Transverse colon (tissue), 3 donors: Measurements from ENCODE around the gene SRL.

Source experiments
- POLR2A ChIP-seq: fragments of 450-650 bp; IDR thresholded peaks from one replicate; pipeline ENCODE4 v1.6.1; 2016; ENCODE audit warnings: antibody characterized with exemption, mild to moderate bottlenecking, moderate library complexity
- TF ChIP-seq, protein P1 (sequence below), 5 experiments: fragments of 200-600 bp in 3 of 5; fragments of 450-650 bp in 2 of 5; sonication (generic) in 3 of 5; IDR thresholded peaks; 1 replicate in 2 of 5; 2 replicates in 3 of 5; pipeline ENCODE4 v1.5.1; 2016 to 2017; ENCODE audit warnings: antibody characterized with exemption in 5 of 5, inconsistent platforms in 3 of 5, mild to moderate bottlenecking in 2 of 5, moderate library complexity in 1 of 5

DNA sequence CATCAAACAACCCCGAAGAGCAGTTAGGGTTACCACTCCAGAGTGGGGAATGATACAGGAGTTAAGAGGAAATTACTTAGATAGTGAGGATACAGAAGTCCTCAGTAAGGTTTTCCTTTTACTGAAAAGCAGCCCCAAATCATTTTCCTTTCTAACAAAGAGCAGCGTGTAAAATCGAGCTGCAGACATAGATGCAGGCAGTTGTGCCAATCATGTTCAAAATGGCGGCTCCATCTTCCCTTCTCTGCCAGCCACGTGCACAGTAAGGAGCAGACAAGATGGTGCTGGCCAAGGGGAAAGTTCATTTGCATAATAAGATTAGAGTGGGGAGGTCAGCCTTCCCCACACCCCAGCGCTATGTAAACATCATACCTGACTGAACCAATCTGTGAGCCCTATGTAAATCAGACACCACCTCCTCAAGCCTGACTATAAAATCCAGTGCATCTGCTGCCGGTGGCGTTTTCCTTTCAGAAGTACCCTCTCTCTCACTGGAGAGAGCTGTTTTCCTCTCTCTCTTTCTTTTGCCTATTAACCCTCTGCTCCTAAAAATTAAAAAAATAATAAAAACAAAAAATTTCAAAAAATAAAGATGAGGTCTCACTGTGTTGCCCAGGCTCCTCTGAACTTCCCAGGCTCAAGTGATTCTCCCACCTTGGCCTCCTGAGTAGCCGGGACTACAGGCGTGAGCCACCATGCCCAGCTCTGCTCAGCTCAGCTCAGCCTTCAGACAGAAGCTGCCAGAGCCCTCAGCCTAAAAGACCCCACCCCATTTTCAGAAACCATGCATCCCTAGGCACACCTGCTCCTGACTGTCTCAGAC, 2.6 kb upstream of the SRL start:
- TF ChIP-seq, protein P1, sequence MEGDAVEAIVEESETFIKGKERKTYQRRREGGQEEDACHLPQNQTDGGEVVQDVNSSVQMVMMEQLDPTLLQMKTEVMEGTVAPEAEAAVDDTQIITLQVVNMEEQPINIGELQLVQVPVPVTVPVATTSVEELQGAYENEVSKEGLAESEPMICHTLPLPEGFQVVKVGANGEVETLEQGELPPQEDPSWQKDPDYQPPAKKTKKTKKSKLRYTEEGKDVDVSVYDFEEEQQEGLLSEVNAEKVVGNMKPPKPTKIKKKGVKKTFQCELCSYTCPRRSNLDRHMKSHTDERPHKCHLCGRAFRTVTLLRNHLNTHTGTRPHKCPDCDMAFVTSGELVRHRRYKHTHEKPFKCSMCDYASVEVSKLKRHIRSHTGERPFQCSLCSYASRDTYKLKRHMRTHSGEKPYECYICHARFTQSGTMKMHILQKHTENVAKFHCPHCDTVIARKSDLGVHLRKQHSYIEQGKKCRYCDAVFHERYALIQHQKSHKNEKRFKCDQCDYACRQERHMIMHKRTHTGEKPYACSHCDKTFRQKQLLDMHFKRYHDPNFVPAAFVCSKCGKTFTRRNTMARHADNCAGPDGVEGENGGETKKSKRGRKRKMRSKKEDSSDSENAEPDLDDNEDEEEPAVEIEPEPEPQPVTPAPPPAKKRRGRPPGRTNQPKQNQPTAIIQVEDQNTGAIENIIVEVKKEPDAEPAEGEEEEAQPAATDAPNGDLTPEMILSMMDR (IDR thresholded peaks at IDR 0.05), result no peak
- no peak for TF ChIP-seq POLR2A
